Measurements from ENCODE around the gene MAP3K6. TPM values are rescaled to one million over a fixed set of nuclear protein-coding genes. Genes with fewer than 3 reads are reported as not detected.
A peak's percentile ranks its signal among the peaks of the same experiment; 100 is the strongest.

The MAP3K6 gene
- total RNA-seq, 1 donor from 2014 or later, result 12.1 TPM

- Histone ChIP-seq H3K27me3 (ENCODE audit: control insufficient read depth, insufficient read depth, low read length) (no peaks in the 10 kb centered on the region), H3K36me3 (ENCODE audit: control insufficient read depth, insufficient read depth, low read length) (no peaks in the 10 kb centered on the region), H3K4me3 (ENCODE audit: low read depth, low read length) (no peak overlapping the region)
- TF ChIP-seq CTCF (IDR thresholded peaks at IDR 0.05; ENCODE audit: insufficient read depth, low read length, severe bottlenecking), result peak; percentile 15
- DNase-seq (ENCODE audit: low read depth), result no peak
- FAIRE-seq, result no peak
Observed at GRCh38 chr1:27372808-27373690, 6.3 kb upstream of the MAP3K6 start.

DNA sequence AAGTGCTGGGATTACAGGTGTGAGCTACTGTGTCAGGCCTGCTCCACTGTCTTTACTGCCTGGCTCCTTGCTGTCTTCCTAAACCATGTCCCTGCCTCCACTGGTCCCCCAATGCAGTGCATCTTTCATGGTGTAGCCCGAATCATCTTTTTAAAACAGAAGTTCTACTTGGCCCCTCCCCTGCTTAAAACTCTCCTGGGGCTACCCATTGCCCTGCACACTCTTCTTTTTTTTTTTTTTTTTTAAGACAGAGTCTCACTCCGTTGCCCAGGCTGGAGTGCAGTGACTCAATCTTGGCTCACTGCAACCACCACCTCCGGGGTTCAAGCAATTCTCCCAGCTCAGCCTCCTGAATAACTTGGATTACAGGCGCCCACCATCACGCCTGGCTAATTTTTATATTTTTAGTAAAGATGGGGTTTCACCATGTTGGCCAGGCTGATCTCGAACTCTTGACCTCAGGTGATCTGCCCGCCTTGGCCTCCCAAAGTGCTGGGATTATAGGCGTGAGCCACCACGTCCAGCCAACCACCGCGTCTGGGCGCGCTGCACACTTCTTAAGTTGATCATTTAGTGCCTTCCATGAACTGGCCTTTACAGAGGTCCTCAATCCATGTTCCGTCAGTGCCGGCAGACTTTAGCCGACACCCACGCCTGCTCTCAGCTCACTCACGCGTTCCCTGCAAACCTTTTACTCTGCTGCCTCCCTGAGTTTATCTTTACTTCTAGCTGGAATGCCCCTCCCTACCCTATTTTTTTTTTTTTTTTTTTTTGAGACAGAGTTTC is 5.5 kb upstream of the MAP3K6 start:
- H3K36me3 ChIP-seq (ENCODE audit: control insufficient read depth, insufficient read depth, low read length), result no peaks in the 10 kb centered on the region
- no peak for FAIRE-seq
- DNase-seq (ENCODE audit: low read depth), result no peak

GRCh38 chr1:27368869-27369582 is 2.3 kb upstream of the MAP3K6 start:
- peaks cover 10% of the 10 kb centered on the region for H3K36me3 ChIP-seq (ENCODE audit: control insufficient read depth, insufficient read depth, low read length)
- no peak for FAIRE-seq
- peak; percentile 23 for TF ChIP-seq CTCF (IDR thresholded peaks at IDR 0.05; ENCODE audit: insufficient read depth, low read length, severe bottlenecking)
- DNase-seq (ENCODE audit: low read depth), result peak; percentile 25
- no peaks in the 10 kb centered on the region for H3K27me3 ChIP-seq (ENCODE audit: control insufficient read depth, insufficient read depth, low read length)
- H3K4me3 ChIP-seq (ENCODE audit: low read depth, low read length), result no peak overlapping the region

More for the DNA sequence above, 5.5 kb upstream of the MAP3K6 start:
- TF ChIP-seq CTCF (IDR thresholded peaks at IDR 0.05; ENCODE audit: insufficient read depth, low read length, severe bottlenecking), result no peak
- H3K27me3 ChIP-seq (ENCODE audit: control insufficient read depth, insufficient read depth, low read length), result no peaks in the 10 kb centered on the region
- H3K4me3 ChIP-seq (ENCODE audit: low read depth, low read length), result no peak overlapping the region

- FAIRE-seq, result no peak
- peaks cover 26% of the 10 kb centered on the region for H3K36me3 ChIP-seq (ENCODE audit: control insufficient read depth, insufficient read depth, low read length)
- H3K4me3 ChIP-seq (ENCODE audit: low read depth, low read length), result peak overlapping the region; percentile 75
- DNase-seq (ENCODE audit: low read depth), result no peak
- TF ChIP-seq CTCF (IDR thresholded peaks at IDR 0.05; ENCODE audit: insufficient read depth, low read length, severe bottlenecking), result no peak
- no peaks in the 10 kb centered on the region for H3K27me3 ChIP-seq (ENCODE audit: control insufficient read depth, insufficient read depth, low read length)
Observed at GRCh38 chr1:27367160-27367650, 444 bp upstream of the MAP3K6 start.

DNA sequence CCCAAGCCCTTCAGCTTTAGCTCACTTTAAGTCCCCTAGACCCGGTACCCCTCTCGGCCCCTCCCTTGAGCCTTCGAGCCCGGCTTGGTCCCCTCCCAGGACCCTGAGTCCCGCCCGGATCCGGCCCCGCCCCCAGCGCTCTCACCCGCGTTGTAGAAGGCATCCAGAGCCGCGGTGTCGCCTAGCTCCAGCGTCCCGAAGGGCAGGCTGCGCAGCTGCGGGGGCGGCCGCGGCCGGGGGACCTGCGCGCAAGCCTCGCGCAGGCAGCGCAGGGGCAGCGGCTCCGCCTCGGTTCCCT is 699 bp downstream of the MAP3K6 start:
- TF ChIP-seq CTCF (IDR thresholded peaks at IDR 0.05; ENCODE audit: insufficient read depth, low read length, severe bottlenecking), result no peak
- no peaks in the 10 kb centered on the region for H3K27me3 ChIP-seq (ENCODE audit: control insufficient read depth, insufficient read depth, low read length)
- FAIRE-seq, result no peak
- DNase-seq (ENCODE audit: low read depth), result peak; percentile 46
- H3K4me3 ChIP-seq (ENCODE audit: low read depth, low read length), result peak overlapping the region; percentile 75
- H3K36me3 ChIP-seq (ENCODE audit: control insufficient read depth, insufficient read depth, low read length), result peaks cover 35% of the 10 kb centered on the region

Measured in bronchial epithelial cell (primary cell).